ENCODE results near the gene ZDHHC11B. TPM values are rescaled to one million over a fixed set of nuclear protein-coding genes. Genes with fewer than 3 reads are reported as not detected.
"Not testable (repeated sequence)": the region's sequence is repeated elsewhere in the genome, so short reads cannot be mapped to it uniquely, and the experiment has no call there.

ZDHHC11B gene
- total RNA-seq, 1 donor from 2014 or later = 0.60 TPM

DNA sequence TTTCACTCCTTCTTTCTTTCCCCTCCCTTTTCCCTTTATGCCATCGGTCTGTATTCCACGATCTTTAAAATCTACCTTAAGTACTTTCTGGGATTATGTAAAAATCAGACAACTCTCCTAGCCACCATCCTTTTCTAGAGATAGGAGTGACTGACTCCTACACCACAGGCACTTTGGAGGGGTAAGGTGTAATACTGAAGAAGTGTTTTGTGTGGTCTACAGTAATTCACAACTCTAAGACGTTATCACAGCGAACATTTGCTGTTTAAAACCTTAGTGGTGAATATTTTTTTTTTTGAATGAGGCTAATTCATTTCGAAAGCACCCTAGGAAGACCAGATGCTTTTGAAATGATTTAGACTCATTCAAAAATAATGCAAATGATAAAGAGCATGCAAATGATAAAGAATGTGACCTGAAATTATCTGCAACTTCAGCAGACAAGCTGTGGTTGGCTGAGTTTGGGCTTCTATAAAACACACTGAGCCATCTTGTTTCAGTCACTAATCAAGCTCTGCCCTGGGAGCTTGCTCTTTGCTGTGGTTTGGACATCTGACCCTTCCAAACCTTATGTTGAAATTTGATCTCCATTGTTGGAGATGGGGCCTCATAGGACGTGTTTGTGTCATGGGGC is 14.1 kb upstream of the ZDHHC11B start:
- H3K27ac ChIP-seq; H3K27me3 Mint-ChIP-seq (ENCODE audit: insufficient read depth, low read depth); H3K36me3 ChIP-seq; H3K4me1 Mint-ChIP-seq; H3K9ac ChIP-seq; H4K20me1 ChIP-seq (ENCODE audit: low read depth); H2AFZ ChIP-seq (replicated peaks); H3K27ac Mint-ChIP-seq; DNase-seq (ENCODE audit: low spot score); H3K4me3 ChIP-seq; H3K27me3 ChIP-seq; H3F3A ChIP-seq (ENCODE audit: low read depth); H3K4me1 ChIP-seq; H3K79me2 ChIP-seq (ENCODE audit: low read depth); H3K4me2 ChIP-seq; H3K4me3 Mint-ChIP-seq; H3K9me3 ChIP-seq (ENCODE audit: low read depth): not testable (repeated sequence)
- peaks cover 33% of the 10 kb centered on the region for H3K36me3 Mint-ChIP-seq
- H3K9me3 Mint-ChIP-seq = peaks cover 24% of the 10 kb centered on the region

DNA sequence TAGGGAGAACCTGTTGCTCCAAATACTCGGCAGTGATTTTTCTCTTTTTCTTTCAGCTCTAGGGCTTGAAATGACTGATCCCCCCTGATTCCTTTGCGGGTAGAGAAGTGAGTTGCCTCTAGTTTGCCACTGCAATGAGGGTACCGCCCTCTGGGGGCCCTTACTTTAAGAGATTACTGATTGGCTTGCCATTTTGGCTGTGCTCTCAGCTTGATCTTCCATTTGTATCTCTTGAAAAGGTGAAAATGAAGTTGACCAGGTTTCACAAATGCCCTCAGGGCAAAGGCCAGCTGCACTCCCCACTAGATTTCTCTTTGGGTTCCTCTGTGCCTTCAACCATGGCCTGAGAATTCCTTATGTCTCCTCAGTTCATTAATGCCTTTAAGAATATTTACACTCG is 13.5 kb upstream of the ZDHHC11B start:
- H3K9ac ChIP-seq; H3K27ac Mint-ChIP-seq; H3K79me2 ChIP-seq (ENCODE audit: low read depth); H3K27me3 Mint-ChIP-seq (ENCODE audit: insufficient read depth, low read depth); H3K4me1 Mint-ChIP-seq; H3K4me3 ChIP-seq; H3K27ac ChIP-seq; H3K4me3 Mint-ChIP-seq; H3K36me3 ChIP-seq; H2AFZ ChIP-seq (replicated peaks); H3F3A ChIP-seq (ENCODE audit: low read depth); H3K9me3 ChIP-seq (ENCODE audit: low read depth); H4K20me1 ChIP-seq (ENCODE audit: low read depth); H3K27me3 ChIP-seq; DNase-seq (ENCODE audit: low spot score); H3K4me2 ChIP-seq; H3K4me1 ChIP-seq: not testable (repeated sequence)
- Mint-ChIP-seq H3K9me3 (peaks cover 22% of the 10 kb centered on the region), H3K36me3 (peaks cover 35% of the 10 kb centered on the region)

DNA sequence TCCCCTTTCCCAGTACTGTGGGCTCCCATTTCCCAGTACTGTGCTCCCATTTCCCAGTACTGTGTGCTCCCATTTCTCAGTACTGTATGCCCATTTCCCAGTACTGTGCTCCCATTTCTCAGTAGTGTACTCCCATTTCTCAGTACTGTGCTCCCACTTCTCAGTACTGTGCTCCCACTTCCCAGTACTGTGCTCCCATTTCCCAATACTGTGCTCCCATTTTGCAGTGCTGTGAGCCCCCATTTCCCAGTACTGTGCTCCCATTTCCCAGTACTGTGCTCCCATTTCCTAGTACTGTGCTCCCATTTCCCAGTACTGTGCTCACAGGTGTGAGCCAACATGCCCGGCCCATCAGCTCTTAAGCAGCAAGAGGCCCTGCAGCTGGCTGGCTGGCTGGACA is 11.3 kb upstream of the ZDHHC11B start:
- not testable (repeated sequence) for H3K4me2 ChIP-seq; DNase-seq (ENCODE audit: low spot score); H3K9ac ChIP-seq; H3K27me3 Mint-ChIP-seq (ENCODE audit: insufficient read depth, low read depth); H3K27ac ChIP-seq; H3K9me3 ChIP-seq (ENCODE audit: low read depth); H3K4me1 ChIP-seq; H3K4me3 Mint-ChIP-seq; H3K36me3 ChIP-seq; H4K20me1 ChIP-seq (ENCODE audit: low read depth); H3K4me3 ChIP-seq; H3K27me3 ChIP-seq; H2AFZ ChIP-seq (replicated peaks); H3K79me2 ChIP-seq (ENCODE audit: low read depth); H3F3A ChIP-seq (ENCODE audit: low read depth); H3K27ac Mint-ChIP-seq; H3K4me1 Mint-ChIP-seq
- Mint-ChIP-seq H3K36me3 (peaks cover 22% of the 10 kb centered on the region), H3K9me3 (peaks cover 26% of the 10 kb centered on the region)

DNA sequence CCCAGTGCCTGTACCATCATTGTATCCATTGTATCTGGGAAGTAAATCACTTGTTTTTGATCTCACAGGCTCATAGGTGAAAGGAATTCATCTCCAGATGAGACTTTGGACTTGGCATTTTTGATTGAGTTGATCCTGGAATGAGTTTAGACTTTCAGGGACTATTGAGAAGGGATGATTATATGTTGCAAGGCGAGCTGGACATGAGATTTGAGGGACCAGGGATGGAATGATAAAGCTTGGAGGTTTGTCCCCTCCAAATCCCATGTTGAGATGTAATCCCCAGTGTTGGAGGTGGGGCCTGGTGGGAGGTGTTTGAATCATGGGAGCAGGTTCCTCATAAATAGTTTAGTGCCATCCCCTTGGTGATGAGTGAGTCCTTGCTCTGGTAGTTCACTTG is 10.4 kb upstream of the ZDHHC11B start:
- H3F3A ChIP-seq (ENCODE audit: low read depth); H3K27me3 Mint-ChIP-seq (ENCODE audit: insufficient read depth, low read depth); H3K4me2 ChIP-seq; H4K20me1 ChIP-seq (ENCODE audit: low read depth); H3K4me3 Mint-ChIP-seq; H3K27me3 ChIP-seq; H3K27ac Mint-ChIP-seq; H3K79me2 ChIP-seq (ENCODE audit: low read depth); H2AFZ ChIP-seq (replicated peaks); H3K27ac ChIP-seq; H3K4me3 ChIP-seq; H3K4me1 Mint-ChIP-seq; H3K36me3 ChIP-seq; H3K9ac ChIP-seq; H3K4me1 ChIP-seq; DNase-seq (ENCODE audit: low spot score): not testable (repeated sequence)
- H3K9me3 Mint-ChIP-seq = peaks cover 34% of the 10 kb centered on the region
- peaks cover 17% of the 10 kb centered on the region for H3K9me3 ChIP-seq (ENCODE audit: low read depth)
- peaks cover 20% of the 10 kb centered on the region for H3K36me3 Mint-ChIP-seq

DNA sequence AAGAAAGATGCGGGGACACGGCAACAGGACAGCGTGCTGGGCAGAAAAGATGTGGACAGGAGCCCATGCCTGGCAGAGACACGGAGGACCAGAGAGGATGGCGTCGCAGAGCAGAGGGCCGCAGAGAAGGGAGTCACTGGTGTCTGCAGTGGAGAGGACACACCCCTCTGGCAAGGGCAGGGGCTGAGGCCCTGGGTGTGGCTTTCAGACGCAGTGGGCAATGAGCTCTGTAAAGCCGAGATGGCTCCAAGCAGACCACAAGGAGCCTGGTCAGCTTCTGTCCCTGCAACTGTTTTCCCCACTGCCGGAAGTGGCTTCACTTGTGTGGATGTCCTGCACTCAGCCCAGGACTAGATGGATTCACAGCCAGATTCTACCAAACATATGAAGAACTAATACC is 4.2 kb upstream of the ZDHHC11B start:
- H3K9me3 ChIP-seq (ENCODE audit: low read depth) = peaks cover 18% of the 10 kb centered on the region
- not testable (repeated sequence) for H3K36me3 ChIP-seq; H4K20me1 ChIP-seq (ENCODE audit: low read depth); H2AFZ ChIP-seq (replicated peaks); H3K9ac ChIP-seq; H3K4me2 ChIP-seq; H3K27ac ChIP-seq; H3K79me2 ChIP-seq (ENCODE audit: low read depth); DNase-seq (ENCODE audit: low spot score); H3K4me3 ChIP-seq; H3K27ac Mint-ChIP-seq; H3K4me1 ChIP-seq; H3F3A ChIP-seq (ENCODE audit: low read depth); H3K4me1 Mint-ChIP-seq; H3K4me3 Mint-ChIP-seq; H3K27me3 Mint-ChIP-seq (ENCODE audit: insufficient read depth, low read depth)
- peaks cover 25% of the 10 kb centered on the region for H3K27me3 ChIP-seq
- H3K9me3 Mint-ChIP-seq = peaks cover 34% of the 10 kb centered on the region
- peaks cover 16% of the 10 kb centered on the region for H3K36me3 Mint-ChIP-seq

DNA sequence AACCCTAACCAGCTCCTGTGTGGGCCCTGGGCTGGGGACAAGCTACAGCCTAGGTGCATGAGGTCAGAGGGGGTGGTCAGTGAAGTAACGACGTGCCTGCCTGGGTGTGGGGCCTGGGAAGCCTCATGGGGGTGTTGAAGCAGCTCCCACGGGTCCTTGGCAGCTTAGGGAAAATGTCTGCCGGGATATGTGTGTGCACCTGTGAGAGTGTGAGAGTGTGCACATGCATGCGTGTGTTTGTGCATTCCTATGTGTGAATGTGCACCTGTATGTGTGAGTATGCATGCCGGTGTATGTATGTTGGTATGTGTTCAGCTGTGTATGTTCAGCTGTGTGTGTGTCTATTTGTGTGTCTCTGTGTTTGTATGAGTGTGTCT is 3.3 kb upstream of the ZDHHC11B start:
- Histone ChIP-seq H3K27me3 (peaks cover 33% of the 10 kb centered on the region), H3K9me3 (ENCODE audit: low read depth) (peaks cover 18% of the 10 kb centered on the region)
- H3K27ac Mint-ChIP-seq; H2AFZ ChIP-seq (replicated peaks); H3K4me1 Mint-ChIP-seq; H3K27me3 Mint-ChIP-seq (ENCODE audit: insufficient read depth, low read depth); H3F3A ChIP-seq (ENCODE audit: low read depth); H3K4me1 ChIP-seq; H3K27ac ChIP-seq; H3K79me2 ChIP-seq (ENCODE audit: low read depth); H3K4me3 Mint-ChIP-seq; DNase-seq (ENCODE audit: low spot score); H4K20me1 ChIP-seq (ENCODE audit: low read depth); H3K9ac ChIP-seq; H3K36me3 ChIP-seq; H3K4me2 ChIP-seq; H3K4me3 ChIP-seq: not testable (repeated sequence)
- Mint-ChIP-seq H3K36me3 (peaks cover 10% of the 10 kb centered on the region), H3K9me3 (peaks cover 33% of the 10 kb centered on the region)

DNA sequence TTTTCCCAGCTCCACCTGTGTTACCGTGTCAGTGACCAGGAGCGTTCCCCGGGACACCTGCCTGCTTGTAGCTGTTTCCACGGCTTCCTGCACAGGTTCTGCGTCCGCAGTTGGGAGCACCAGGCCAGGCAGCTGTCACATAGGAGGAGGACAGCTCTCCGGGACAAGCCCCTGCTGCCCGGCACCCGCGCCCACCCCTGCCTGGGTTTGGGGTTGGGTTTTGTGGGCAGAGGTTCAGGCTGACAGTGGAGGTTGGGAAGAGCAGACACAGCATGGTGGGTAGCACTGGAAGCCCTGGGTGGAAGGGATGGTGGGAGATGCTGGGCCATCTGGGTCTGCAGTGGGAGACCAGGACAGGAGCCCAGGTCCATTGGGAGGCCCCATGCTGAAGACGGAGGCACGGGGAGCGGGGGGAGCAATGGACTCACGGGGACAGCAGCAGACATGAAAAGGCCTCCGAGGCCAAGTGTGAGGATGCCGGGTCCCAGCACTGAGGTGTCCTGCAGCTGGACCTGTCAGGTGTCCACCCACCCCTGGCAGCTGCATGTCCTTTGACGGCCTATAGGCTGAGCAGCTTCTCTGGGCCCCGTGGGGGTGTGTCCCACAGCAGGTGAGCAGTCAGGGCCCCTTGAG is 2.8 kb upstream of the ZDHHC11B start:
- not testable (repeated sequence) for H3K27me3 Mint-ChIP-seq (ENCODE audit: insufficient read depth, low read depth); H3K27ac ChIP-seq; H2AFZ ChIP-seq (replicated peaks); H3K9ac ChIP-seq; H3K4me1 Mint-ChIP-seq; H3K4me1 ChIP-seq; H3K36me3 ChIP-seq; H4K20me1 ChIP-seq (ENCODE audit: low read depth); H3K27ac Mint-ChIP-seq; H3F3A ChIP-seq (ENCODE audit: low read depth); H3K4me3 ChIP-seq; DNase-seq (ENCODE audit: low spot score); H3K4me2 ChIP-seq; H3K79me2 ChIP-seq (ENCODE audit: low read depth); H3K4me3 Mint-ChIP-seq
- Histone ChIP-seq H3K27me3 (peaks cover 34% of the 10 kb centered on the region), H3K9me3 (ENCODE audit: low read depth) (peaks cover 18% of the 10 kb centered on the region)
- H3K9me3 Mint-ChIP-seq = peaks cover 29% of the 10 kb centered on the region
- peaks cover 10% of the 10 kb centered on the region for H3K36me3 Mint-ChIP-seq

Measured in neural progenitor cell (in vitro differentiated cells).